NCI-H510A treated with DMSO at 0.1 percent for 48 hours (cell line): ENCODE measurements around the gene CDRT4.
A peak's percentile ranks its signal among the peaks of the same experiment; 100 is the strongest.

Experiments used
- DNase-seq: peaks from one replicate; lab custom pipeline; 2025; lab: John Stamatoyannopoulos, UW

Gene CDRT4

GRCh38 chr17:15431766-15432165 is 35.7 kb downstream of the CDRT4 start:
- DNase-seq = no peak

GRCh38 chr17:15431196-15431595 is 36.2 kb downstream of the CDRT4 start:
- DNase-seq = no peak

DNA sequence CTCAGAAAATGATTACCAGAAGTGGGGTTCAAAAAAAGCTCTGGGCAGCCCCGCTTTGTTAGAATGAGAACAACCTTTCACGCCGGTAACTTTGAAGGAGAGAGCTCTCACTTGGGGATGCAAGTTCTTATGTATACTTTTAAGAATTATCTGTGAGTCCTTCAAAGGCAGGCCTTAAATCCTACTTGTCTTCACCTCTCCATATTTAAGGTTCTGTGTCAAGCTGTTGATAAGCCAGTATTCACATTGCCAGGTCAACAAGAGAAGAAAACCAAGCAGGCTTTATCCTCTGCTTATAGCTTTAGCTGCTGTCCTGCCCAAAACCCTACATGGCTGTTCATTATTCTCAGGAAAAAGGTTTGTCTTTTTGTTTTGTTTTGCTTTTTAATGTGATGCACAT is 42.9 kb downstream of the CDRT4 start:
- DNase-seq = no peak

DNA sequence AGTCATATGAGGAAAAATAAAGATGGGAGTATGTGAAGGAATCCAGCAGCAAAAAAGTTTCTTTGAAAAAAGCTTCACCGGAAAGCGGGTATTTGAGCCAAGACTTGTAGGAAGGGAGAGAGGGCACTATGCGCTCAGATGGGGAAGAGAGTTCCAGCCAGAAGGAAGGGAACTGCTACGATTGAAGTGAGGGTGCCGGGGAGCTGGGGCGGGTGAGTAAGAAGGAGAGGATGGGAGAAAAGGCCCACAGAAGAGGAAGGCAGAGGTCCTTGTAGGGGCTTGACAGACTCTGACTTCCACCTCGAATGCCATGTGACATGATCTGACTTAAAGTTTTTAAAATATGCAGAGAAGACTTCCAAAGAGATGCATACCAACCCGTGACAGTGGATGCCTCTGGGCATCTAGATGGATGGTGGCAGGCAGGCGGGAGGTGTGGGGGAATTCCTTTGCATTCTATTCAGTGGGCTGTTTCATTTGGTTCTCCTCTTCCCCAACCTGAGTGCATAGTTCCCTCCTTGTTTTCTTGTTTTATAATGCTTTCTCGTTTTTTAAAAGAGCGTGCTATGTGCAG is 44.9 kb downstream of the CDRT4 start:
- no peak for DNase-seq

DNA sequence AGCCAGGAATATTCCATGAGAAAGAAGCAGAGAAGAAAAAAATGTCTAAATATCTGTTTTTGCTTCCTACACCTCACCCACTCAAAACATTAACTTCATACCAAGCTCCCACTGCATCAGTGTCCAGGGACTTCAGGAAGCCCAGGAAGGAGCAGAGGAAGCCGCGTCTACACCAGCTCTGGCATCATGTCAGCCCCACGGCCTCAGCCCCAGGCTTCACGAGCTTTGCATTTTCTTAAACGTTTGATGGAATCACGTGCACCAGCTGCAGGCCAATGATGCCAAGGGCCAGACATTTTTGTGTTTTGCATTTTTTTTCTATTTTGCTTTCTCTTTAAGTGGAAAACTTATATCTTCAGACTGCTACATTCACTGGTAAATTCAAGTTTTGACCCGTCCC is 48.6 kb downstream of the CDRT4 start:
- DNase-seq = no peak

DNA sequence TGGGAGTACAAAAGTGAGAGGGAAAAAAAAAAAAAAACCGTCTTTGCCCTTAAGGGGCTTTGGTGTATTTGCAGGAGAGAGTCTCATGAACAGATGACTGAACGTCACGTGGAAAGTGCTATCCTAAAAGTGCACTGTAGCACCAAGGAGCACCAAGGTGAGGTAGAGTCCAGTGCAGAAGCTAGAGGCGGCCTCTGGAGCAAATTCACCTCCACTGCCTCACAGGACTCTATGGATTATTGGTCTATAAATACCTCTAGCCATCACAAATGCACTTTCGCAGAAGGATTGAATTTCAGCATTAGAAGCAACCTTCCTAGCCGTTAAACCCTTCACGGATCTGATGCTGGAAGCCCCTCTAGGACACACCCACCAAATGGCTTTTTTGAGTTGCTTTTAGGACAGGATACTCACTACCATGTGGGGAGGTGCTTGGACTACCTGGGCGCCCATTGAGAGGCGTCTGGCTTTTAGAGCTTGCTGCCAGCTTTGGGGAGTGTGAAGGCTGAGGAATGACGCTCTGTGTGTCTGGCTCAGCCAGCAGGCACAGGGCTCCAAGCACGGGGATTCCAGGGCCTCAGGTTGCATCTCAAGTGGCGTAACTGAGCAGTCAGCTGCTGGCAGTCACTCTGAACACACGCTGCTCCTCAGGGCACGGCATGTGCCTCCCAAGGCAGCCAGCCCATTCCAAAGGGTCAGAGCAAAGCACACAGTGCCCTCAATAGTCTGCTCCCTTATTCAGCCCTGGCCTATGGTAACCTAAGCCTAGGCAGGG is 52.7 kb downstream of the CDRT4 start:
- peak; percentile 76 for DNase-seq

- DNase-seq = no peak
Observed at GRCh38 chr17:15413101-15413771, 54.2 kb downstream of the CDRT4 start.

- no peak for DNase-seq
Observed at GRCh38 chr17:15412606-15413005, 54.8 kb downstream of the CDRT4 start.

DNA sequence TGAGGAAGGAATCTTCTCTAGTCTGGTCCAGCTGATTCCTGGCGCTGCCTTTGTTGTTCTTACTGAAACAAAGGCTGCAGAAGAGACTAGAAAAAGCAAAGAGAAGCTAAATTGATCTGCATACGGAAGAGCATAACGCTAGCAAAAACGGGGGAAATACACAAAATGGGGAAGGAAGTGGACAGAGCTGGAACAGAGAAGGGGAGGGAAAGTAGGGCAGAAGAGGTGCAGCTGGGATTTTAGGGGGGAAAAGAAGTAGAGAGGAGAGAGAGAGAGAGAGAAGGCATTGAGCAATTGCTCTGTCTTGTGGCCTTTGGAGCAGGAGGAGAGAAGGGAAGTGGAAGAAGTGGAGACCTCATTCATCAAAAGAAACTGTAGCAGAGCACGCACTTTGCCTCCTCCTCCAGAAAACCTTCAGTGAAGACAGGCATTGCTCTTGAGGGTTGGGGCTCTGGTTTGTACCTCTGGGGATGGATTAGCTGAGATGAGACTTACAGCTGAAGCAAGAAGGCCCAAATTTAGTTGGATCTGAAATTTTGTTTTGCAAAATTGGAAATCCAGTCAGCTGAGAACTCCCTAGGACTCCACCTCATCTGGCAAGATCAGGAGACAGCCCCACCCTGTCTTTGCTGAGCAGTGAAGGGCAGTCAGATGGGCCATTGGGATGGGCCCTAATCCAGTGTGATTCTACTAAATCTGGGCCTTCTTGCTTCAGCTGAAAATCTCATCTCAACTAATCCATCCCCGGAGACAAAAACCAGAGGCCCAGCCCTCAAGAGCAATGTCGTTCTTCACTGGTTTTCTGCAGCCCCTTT is 55.8 kb downstream of the CDRT4 start:
- DNase-seq = no peak

- DNase-seq = no peak
Observed at GRCh38 chr17:15409721-15410250, 57.6 kb downstream of the CDRT4 start.

GRCh38 chr17:15408803-15409202 is 58.6 kb downstream of the CDRT4 start:
- no peak for DNase-seq

- DNase-seq = no peak
Observed at GRCh38 chr17:15406081-15406480, 61.3 kb downstream of the CDRT4 start.

- no peak for DNase-seq
Observed at GRCh38 chr17:15405058-15405415, 62.4 kb downstream of the CDRT4 start.

DNA sequence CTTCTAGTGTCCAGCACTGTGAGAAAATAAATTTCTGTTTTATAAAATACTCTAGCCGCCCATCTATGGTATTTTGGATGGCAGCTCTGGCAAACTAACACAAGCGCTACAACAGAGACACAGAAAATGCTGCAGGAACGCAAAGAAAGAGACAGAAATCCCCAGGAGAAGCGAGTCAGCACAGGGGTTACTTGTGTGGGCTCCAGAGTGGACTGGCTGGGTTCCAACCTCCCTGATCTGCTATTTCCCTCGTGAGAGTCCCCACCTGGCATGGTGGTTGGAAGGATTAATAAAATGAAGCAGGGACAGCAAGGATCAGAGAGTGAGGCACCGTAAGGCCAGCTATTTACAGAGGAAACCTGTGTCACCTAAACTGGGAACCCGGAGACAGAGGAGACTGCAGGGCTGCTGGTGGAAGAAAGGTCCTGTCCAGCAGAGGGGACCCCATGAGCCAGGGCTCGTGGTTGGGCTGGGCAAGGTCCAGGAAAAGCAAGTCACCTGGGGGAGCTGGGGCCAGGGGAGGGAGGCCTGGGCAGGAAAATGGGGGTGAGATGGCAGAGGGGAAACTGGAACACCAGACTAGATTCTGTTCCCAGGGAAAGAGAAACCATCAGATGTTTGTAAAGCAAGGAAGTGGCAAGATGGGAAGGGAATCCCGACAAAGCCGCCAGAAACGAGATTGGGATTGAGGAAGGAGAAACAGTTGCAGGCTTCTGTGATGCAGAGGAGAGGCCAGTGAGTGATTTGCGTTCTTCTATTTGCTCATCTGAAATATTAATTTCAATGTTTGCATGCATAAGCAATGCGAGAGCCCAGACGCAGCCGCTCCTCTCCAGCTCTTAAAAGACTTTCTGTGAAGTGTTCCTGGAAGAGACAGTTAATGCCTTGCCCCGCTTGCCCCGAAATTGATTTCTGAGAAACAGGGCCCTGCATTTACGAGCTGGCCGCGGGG is 63.0 kb downstream of the CDRT4 start:
- DNase-seq = no peak

GRCh38 chr17:15403276-15403939 is 64.0 kb downstream of the CDRT4 start:
- no peak for DNase-seq

DNA sequence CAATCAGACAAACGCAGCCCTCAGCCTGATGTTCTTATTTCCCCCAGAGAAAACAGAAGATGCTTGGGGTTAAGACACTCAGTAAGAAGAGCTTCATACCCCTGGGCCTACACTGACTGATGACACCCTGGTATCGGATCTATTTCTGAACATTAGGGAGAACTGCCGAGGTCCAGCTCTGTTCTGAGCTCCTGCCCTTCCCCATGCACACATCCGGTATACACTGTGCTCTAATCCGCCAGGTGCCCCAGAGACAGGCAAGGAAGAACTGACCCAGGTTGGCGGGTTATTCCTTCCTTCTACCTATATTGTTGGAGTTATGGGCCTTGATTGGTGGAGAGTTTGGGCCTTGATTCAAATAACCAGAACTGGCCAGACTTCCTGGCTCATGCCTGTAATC is 68.0 kb downstream of the CDRT4 start:
- no peak for DNase-seq

- no peak for DNase-seq
Observed at GRCh38 chr17:15398736-15399331, 68.6 kb downstream of the CDRT4 start.

DNA sequence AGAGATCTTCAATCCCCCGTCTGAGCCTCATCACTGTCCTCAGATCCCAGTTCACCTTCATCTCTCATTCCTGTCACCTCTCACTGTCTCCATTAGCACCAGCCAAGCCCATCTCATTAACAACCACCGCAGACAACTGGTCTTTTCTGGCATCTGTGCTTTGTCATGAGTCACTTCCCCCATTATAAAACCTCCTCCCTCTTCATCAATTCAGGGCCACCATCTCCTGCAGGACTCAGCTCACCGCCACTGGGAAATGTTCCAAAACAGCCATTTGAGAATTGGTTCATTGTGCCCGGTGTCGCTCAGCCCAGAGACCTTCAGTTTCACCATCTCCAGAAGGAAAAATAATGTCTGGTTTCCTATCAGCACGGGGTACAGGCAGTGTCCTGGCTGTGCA is 69.1 kb downstream of the CDRT4 start:
- no peak for DNase-seq

- DNase-seq = no peak
Observed at GRCh38 chr17:15397620-15398019, 69.8 kb downstream of the CDRT4 start.

GRCh38 chr17:15395091-15395490 is 72.3 kb downstream of the CDRT4 start:
- DNase-seq = no peak
